A375 (cell line): ENCODE measurements around the gene FATE1. TPM values are rescaled to one million over a fixed set of nuclear protein-coding genes. Genes with fewer than 3 reads are reported as not detected.

ENCODE experiments used
- total RNA-seq: library from RNA; depleted of rRNA; stranded (reverse); fragments of >200 nt; shearing (Covaris generic); gene quantifications from 2 replicates; pipeline ENCODE4 v1.2.3, GENCODE V29; 2014; rRNA removed

The FATE1 gene
- total RNA-seq, result not detected in 2 replicates

GRCh38 chrX:151715752-151716151 lies at the start of gene FATE1:
Gene FATE1 (plus strand): TSS chrX:151716035. CDS start chrX:151716120, 85 bp downstream.

GRCh38 chrX:151694661-151695582 lies 20.9 kb upstream of the FATE1 start, which contains the start of gene PRRG3:
Gene PRRG3 (plus strand): TSS chrX:151695458. CDS start chrX:151698815, 3,357 bp downstream.

GRCh38 chrX:151734446-151734845 lies 18.6 kb downstream of the FATE1 start, which contains the start of gene CNGA2:
Gene CNGA2 (plus strand): TSS chrX:151734746. CDS start chrX:151738484, 3,738 bp downstream.

Other genes starting within 250 kb of the FATE1 start
- gene PASD1, start 152.4 kb upstream of the FATE1 start, total RNA-seq, result 0.05 TPM in 1 of 2 replicates, not detected in the other
- gene PRRG3, start 20.6 kb upstream of the FATE1 start, total RNA-seq, result not detected in 2 replicates
- gene CNGA2, start 18.7 kb downstream of the FATE1 start, total RNA-seq, result not detected in 2 replicates
- gene MAGEA4, start 196.9 kb downstream of the FATE1 start, total RNA-seq, result 922 and 926 TPM in 2 replicates